ENCODE results near the gene NAALAD2. TPM values are rescaled to one million over a fixed set of nuclear protein-coding genes. Genes with fewer than 3 reads are reported as not detected.

The NAALAD2 gene
- polyA plus RNA-seq, 1 experiment = not detected

GRCh38 chr11:90178751-90179150, 44.3 kb downstream of the NAALAD2 start:
- DNase-seq (ENCODE audit: low read depth) = no peak
- ChIA-PET POLR2A (no interaction called here), CTCF (no interaction called here)
- no peak overlapping the region for H3K4me3 ChIP-seq (ENCODE audit: low read depth, low read length)
- H3K36me3 ChIP-seq (ENCODE audit: control insufficient read depth, insufficient read depth, low read length) = no peaks in the 10 kb centered on the region
- TF ChIP-seq CTCF (IDR thresholded peaks at IDR 0.05; ENCODE audit: insufficient read depth, low read depth, low read length) = no peak
- no peaks in the 10 kb centered on the region for H3K27me3 ChIP-seq (ENCODE audit: control insufficient read depth, insufficient read depth, low read length)

GRCh38 chr11:90179923-90180322, 45.5 kb downstream of the NAALAD2 start:
- no peak for DNase-seq (ENCODE audit: low read depth)
- no peaks in the 10 kb centered on the region for H3K36me3 ChIP-seq (ENCODE audit: control insufficient read depth, insufficient read depth, low read length)
- no peak overlapping the region for H3K4me3 ChIP-seq (ENCODE audit: low read depth, low read length)
- H3K27me3 ChIP-seq (ENCODE audit: control insufficient read depth, insufficient read depth, low read length) = no peaks in the 10 kb centered on the region
- no peak for TF ChIP-seq CTCF (IDR thresholded peaks at IDR 0.05; ENCODE audit: insufficient read depth, low read depth, low read length)
- ChIA-PET CTCF (no interaction called here), POLR2A (no interaction called here)

DNA sequence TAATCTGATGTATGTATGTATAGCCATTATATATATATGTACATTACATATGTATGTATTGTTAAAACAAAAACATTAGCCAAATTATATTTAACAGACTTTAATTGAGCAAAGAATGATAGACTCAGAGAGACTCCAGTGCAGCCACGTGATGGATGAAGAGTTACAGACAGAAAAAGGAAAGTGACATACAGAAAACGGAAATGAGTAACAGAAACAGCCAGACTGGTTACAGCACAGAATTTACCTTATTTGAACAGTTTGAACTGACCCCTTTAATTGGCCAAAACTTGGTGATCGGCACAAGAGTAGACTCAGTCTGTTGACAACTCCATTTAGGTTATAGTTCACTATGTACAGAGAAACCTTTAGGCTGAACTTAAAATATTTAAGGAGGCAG, 53.4 kb downstream of the NAALAD2 start:
- POLR2A ChIA-PET = no interaction called here
- TF ChIP-seq CTCF (IDR thresholded peaks at IDR 0.05; ENCODE audit: insufficient read depth, low read depth, low read length) = no peak
- Histone ChIP-seq H3K36me3 (ENCODE audit: control insufficient read depth, insufficient read depth, low read length) (no peaks in the 10 kb centered on the region), H3K27me3 (ENCODE audit: control insufficient read depth, insufficient read depth, low read length) (no peaks in the 10 kb centered on the region), H3K4me3 (ENCODE audit: low read depth, low read length) (no peak overlapping the region)
- no peak for DNase-seq (ENCODE audit: low read depth)
- CTCF ChIA-PET = no interaction called here

- no peak for TF ChIP-seq CTCF (IDR thresholded peaks at IDR 0.05; ENCODE audit: insufficient read depth, low read depth, low read length)
- no peak for DNase-seq (ENCODE audit: low read depth)
- Histone ChIP-seq H3K4me3 (ENCODE audit: low read depth, low read length) (no peak overlapping the region), H3K27me3 (ENCODE audit: control insufficient read depth, insufficient read depth, low read length) (no peaks in the 10 kb centered on the region), H3K36me3 (ENCODE audit: control insufficient read depth, insufficient read depth, low read length) (no peaks in the 10 kb centered on the region)
- POLR2A ChIA-PET = no interaction called here
- CTCF ChIA-PET = interaction anchor here (0.7 to 1.0 kb wide), 2 partner anchors 12 to 75 kb away, joined by 4 read pairs; no protein-coding TSS in a partner anchor
Measured at GRCh38 chr11:90189011-90189410, 54.5 kb downstream of the NAALAD2 start.

DNA sequence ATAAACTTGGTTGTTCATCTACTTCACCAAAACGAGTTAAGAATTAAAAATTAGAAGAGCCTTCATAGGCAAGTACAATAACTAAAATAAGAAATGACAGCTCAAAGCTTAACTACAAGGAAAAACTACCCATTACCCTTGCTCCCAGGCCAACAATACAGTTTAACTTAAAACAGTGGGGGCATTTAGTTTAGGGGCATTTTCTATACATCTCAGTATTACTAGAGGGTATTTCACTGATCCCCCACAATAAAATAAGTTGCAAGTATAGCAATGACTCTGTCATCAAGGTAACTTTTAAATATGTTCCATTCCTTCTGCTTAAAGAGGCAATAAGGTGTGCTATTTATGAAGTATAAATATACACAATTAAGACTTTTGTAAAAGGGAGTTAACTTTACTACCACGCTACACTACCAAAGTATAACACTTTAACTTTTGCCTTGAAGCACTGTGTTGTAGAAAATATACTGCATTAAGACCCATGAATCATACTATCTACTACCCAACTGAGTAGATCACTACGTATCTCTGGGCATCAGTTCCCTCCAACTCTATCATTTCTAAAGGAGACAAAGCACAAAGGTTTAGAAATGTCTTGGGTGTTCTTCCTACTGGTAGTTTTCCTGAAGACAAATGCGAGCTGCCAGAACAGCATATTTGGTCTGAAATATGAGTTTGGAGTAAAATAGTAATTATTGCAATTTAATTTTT, 58.6 kb downstream of the NAALAD2 start:
- POLR2A ChIA-PET = no interaction called here
- Histone ChIP-seq H3K4me3 (ENCODE audit: low read depth, low read length) (no peak overlapping the region), H3K27me3 (ENCODE audit: control insufficient read depth, insufficient read depth, low read length) (no peaks in the 10 kb centered on the region), H3K36me3 (ENCODE audit: control insufficient read depth, insufficient read depth, low read length) (no peaks in the 10 kb centered on the region)
- CTCF ChIA-PET = interaction anchor here (1.5 kb wide), 1 partner anchor 12 kb away, joined by 11 read pairs; no protein-coding TSS in a partner anchor
- no peak for DNase-seq (ENCODE audit: low read depth)
- no peak for TF ChIP-seq CTCF (IDR thresholded peaks at IDR 0.05; ENCODE audit: insufficient read depth, low read depth, low read length)

Data from BJ (cell line).